Measurements from ENCODE around the gene GRM3. TPM values are rescaled to one million over a fixed set of nuclear protein-coding genes. Genes with fewer than 3 reads are reported as not detected.

The GRM3 gene
- total RNA-seq, 2 experiments from 2014 or later, result not detected

DNA sequence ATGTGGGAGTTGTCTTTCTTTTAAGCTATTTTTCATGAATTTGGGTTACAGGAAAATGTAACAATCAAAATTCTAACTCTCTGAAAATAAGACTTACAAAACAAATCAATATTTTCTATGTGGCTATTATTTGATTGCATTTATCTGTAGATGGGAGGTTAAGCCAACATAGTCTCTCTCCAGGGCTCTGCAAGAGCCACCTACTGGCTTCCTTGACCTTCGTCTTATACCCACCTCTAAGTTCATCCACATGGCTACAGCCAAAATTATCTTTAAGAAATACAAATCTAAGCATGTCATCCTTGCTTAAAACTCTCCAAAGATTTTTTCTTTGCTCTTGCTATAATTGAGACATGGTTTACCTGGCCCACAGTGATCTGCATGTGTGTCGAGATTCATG is 14.2 kb downstream of the GRM3 start:
- Mint-ChIP-seq H3K9me3 (ENCODE audit: insufficient read depth) (no peaks in the 10 kb centered on the region), H3K4me3 (no peak overlapping the region), H3K36me3 (ENCODE audit: low read depth) (no peaks in the 10 kb centered on the region), H3K27me3 (ENCODE audit: low read depth) (no peaks in the 10 kb centered on the region), H3K4me1 (ENCODE audit: low read depth) (no peaks in the 10 kb centered on the region), H3K27ac (no peak overlapping the region)
- CTCF ChIA-PET, result no interaction called here
- ATAC-seq, result no peak
- POLR2A ChIA-PET, result no interaction called here
- DNase-seq, result no peak

DNA sequence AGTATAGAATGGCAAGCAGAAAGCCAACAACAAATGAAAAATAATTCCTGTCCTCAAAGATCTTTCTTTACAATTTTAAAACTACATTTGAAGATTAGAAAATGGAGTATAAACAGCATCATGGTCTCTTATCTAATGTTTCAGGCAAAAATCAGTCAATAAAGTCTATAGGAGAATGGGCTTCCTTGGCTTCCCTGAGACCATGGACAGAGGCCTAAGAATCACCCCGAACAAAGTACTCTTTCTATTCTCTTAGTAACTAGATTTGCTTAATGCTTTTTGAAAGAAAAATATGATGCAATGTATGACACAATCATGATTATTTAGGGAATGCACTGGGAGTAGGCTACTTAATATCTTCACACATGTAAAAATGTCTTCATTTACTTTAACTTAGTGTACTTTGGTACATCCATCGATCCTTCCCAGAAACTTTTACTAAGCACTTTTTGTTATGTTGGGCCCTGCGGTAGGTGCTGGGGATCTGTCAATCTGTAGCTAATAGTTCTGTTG is 17.3 kb downstream of the GRM3 start:
- Mint-ChIP-seq H3K9me3 (ENCODE audit: insufficient read depth) (no peaks in the 10 kb centered on the region), H3K27me3 (ENCODE audit: low read depth) (no peaks in the 10 kb centered on the region), H3K4me3 (no peak overlapping the region), H3K27ac (no peak overlapping the region), H3K36me3 (ENCODE audit: low read depth) (no peaks in the 10 kb centered on the region), H3K4me1 (ENCODE audit: low read depth) (no peaks in the 10 kb centered on the region)
- DNase-seq (no peak), ATAC-seq (no peak)
- ChIA-PET CTCF (no interaction called here), POLR2A (no interaction called here)

DNA sequence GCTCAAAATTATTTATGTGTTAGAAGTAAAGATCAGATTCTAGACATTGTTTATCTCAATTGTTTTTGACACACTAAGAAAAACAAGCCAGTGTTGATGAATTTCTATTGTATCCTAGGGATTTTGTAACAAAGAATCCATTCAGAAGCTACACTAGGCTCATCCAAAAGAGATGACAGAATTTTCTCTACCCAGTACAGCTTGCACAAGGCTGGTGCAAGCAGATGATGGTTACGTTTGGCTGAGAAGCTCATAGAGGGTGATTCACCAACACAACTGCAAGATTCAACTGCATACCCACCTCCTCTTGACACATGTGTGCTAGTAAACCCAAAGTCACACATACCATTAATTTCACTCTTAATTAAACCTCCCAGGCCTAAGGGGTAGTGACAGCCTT is 20.8 kb downstream of the GRM3 start:
- ChIA-PET POLR2A (no interaction called here), CTCF (no interaction called here)
- DNase-seq, result no peak
- Mint-ChIP-seq H3K4me3 (no peak overlapping the region), H3K36me3 (ENCODE audit: low read depth) (no peaks in the 10 kb centered on the region), H3K27me3 (ENCODE audit: low read depth) (no peaks in the 10 kb centered on the region), H3K9me3 (ENCODE audit: insufficient read depth) (no peaks in the 10 kb centered on the region), H3K27ac (no peak overlapping the region), H3K4me1 (ENCODE audit: low read depth) (no peaks in the 10 kb centered on the region)
- no peak for ATAC-seq

DNA sequence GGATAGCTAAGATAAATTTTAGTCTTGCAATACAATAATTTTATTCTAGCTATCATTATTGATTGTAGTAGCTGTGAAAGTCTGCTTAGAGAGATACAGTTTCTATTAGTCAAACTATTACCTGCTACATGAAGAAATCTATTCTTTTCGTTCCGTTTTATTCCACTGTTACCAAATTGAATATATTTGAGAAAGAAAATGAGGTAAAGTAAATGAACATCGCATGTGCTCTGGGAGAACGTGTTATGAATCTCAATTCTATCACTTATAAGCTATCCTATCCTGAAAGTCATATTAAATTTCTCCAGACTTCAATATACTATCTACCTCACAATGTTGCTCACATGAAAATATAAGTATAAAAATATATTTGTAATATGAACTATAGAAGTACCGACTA is 21.3 kb downstream of the GRM3 start:
- no peaks in the 10 kb centered on the region for H3K36me3 Mint-ChIP-seq (ENCODE audit: low read depth)
- CTCF ChIA-PET, result no interaction called here
- H3K4me3 Mint-ChIP-seq, result no peak overlapping the region
- no peak overlapping the region for H3K27ac Mint-ChIP-seq
- POLR2A ChIA-PET, result no interaction called here
- ATAC-seq (no peak), DNase-seq (no peak)
- H3K9me3 Mint-ChIP-seq (ENCODE audit: insufficient read depth), result no peaks in the 10 kb centered on the region
- no peaks in the 10 kb centered on the region for H3K27me3 Mint-ChIP-seq (ENCODE audit: low read depth)
- no peaks in the 10 kb centered on the region for H3K4me1 Mint-ChIP-seq (ENCODE audit: low read depth)

DNA sequence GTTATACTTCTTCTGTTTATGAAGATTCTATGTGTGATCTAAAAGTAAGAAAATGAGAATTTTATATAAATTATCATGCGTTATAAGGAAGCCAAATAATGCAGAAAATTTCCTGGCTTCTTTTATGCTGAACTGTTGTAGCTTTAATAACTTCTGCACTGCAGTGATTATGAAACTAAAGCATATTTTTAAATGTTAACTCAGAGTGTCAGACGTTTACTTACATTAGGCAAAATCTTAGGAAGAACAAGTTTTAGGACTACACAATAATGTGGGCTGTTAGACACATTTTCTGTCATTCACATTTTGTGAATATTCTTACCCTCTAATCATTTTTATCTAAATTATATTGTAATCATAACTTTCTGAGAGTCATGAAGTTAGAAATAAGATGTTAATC is 22.0 kb downstream of the GRM3 start:
- no peaks in the 10 kb centered on the region for H3K27me3 Mint-ChIP-seq (ENCODE audit: low read depth)
- H3K27ac Mint-ChIP-seq, result no peak overlapping the region
- ATAC-seq, result no peak
- H3K4me3 Mint-ChIP-seq, result no peak overlapping the region
- H3K4me1 Mint-ChIP-seq (ENCODE audit: low read depth), result no peaks in the 10 kb centered on the region
- H3K9me3 Mint-ChIP-seq (ENCODE audit: insufficient read depth), result no peaks in the 10 kb centered on the region
- DNase-seq, result no peak
- ChIA-PET CTCF (no interaction called here), POLR2A (no interaction called here)
- H3K36me3 Mint-ChIP-seq (ENCODE audit: low read depth), result no peaks in the 10 kb centered on the region

DNA sequence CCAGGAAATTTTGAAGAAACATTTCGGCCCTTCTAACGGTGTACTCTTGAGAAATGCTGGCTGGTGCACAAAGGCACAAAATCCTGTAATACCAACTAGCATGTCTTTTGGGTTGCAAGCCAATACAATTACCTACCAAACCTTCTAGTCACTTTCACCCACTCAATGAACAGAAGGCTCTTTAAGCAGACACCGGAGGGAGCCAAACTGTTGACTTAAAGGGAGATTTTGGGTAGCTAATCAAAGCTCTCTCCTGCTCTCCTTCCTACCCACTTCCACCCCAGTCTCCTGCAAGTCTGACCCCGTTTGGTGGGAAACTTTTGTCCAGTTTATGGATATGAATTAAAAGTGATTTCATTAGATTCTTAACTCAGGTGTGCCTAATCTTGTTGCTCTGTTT is 24.0 kb downstream of the GRM3 start:
- ATAC-seq (no peak), DNase-seq (no peak)
- no peaks in the 10 kb centered on the region for H3K9me3 Mint-ChIP-seq (ENCODE audit: insufficient read depth)
- ChIA-PET CTCF (no interaction called here), POLR2A (no interaction called here)
- no peaks in the 10 kb centered on the region for H3K27me3 Mint-ChIP-seq (ENCODE audit: low read depth)
- H3K36me3 Mint-ChIP-seq (ENCODE audit: low read depth), result no peaks in the 10 kb centered on the region
- H3K4me3 Mint-ChIP-seq, result no peak overlapping the region
- no peak overlapping the region for H3K27ac Mint-ChIP-seq
- no peaks in the 10 kb centered on the region for H3K4me1 Mint-ChIP-seq (ENCODE audit: low read depth)

DNA sequence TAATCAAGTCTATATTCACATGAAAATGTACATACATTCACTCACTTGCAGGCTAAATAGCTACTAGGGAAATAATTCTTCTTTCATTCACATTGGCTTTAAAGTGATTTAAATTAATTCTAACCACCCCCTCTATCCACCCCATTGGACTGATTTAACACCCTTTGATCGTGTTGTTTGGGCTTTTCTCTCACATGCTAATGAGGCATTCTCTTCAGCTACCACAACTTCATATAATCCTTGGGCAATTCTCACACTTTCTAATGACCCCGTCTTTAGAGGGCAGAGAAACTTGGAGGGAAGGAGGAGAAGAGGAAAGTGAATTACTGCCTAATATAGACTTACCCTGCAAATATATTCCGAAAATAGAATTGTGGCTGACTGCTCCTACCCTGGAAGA is 24.6 kb downstream of the GRM3 start:
- ChIA-PET POLR2A (no interaction called here), CTCF (interaction anchor here (1.1 kb wide), 1 partner anchor 237 kb away, joined by 3 read pairs; no protein-coding TSS in a partner anchor)
- no peak for DNase-seq
- Mint-ChIP-seq H3K36me3 (ENCODE audit: low read depth) (no peaks in the 10 kb centered on the region), H3K27ac (no peak overlapping the region), H3K4me1 (ENCODE audit: low read depth) (no peaks in the 10 kb centered on the region), H3K4me3 (no peak overlapping the region), H3K27me3 (ENCODE audit: low read depth) (no peaks in the 10 kb centered on the region), H3K9me3 (ENCODE audit: insufficient read depth) (no peaks in the 10 kb centered on the region)
- no peak for ATAC-seq

DNA sequence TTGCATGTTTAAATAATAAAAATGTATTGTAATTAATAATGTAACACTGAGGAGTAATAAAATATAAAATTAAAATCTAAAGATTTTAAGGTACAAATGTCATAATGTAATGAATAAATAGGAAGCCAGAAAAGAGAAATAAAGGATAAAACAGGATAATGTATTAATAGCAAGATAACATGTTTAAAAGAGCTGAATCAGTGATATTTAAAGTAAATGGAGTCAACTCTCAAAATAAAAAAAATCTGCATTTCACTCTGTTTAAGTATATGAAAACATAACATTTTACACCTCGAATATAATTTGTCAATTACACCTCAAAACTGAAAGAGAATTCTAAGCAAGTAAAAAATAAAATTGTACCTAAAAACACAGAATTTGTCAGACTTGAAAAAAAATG is 44.1 kb downstream of the GRM3 start:
- no peak for DNase-seq
- H3K4me1 Mint-ChIP-seq (ENCODE audit: low read depth), result no peaks in the 10 kb centered on the region
- H3K27me3 Mint-ChIP-seq (ENCODE audit: low read depth), result no peaks in the 10 kb centered on the region
- CTCF ChIA-PET, result no interaction called here
- no peak overlapping the region for H3K4me3 Mint-ChIP-seq
- no peak for ATAC-seq
- POLR2A ChIA-PET, result no interaction called here
- no peaks in the 10 kb centered on the region for H3K36me3 Mint-ChIP-seq (ENCODE audit: low read depth)
- H3K9me3 Mint-ChIP-seq (ENCODE audit: insufficient read depth), result no peaks in the 10 kb centered on the region
- H3K27ac Mint-ChIP-seq, result no peak overlapping the region

DNA sequence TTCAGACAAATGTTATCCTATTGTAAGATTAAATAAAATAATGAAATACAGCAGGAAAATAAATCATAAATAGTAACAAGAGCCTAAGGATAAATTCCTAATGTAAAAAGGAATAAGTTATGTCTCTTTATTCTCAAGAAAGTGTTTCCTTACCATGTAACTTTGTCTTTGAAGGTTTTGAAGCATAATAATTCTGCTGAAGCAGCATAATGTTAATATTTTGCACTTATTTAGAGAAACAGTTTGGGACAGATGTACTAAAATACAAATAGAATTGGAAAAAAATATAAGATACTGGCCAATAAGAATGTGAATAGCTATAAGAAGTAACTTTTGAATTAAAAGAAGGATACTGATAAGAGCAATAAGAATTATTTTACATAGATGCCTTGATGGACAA is 45.7 kb downstream of the GRM3 start:
- H3K4me3 Mint-ChIP-seq, result no peak overlapping the region
- ChIA-PET CTCF (no interaction called here), POLR2A (no interaction called here)
- H3K27ac Mint-ChIP-seq, result no peak overlapping the region
- H3K9me3 Mint-ChIP-seq (ENCODE audit: insufficient read depth), result no peaks in the 10 kb centered on the region
- no peaks in the 10 kb centered on the region for H3K36me3 Mint-ChIP-seq (ENCODE audit: low read depth)
- ATAC-seq (no peak), DNase-seq (no peak)
- H3K27me3 Mint-ChIP-seq (ENCODE audit: low read depth), result no peaks in the 10 kb centered on the region
- no peaks in the 10 kb centered on the region for H3K4me1 Mint-ChIP-seq (ENCODE audit: low read depth)

DNA sequence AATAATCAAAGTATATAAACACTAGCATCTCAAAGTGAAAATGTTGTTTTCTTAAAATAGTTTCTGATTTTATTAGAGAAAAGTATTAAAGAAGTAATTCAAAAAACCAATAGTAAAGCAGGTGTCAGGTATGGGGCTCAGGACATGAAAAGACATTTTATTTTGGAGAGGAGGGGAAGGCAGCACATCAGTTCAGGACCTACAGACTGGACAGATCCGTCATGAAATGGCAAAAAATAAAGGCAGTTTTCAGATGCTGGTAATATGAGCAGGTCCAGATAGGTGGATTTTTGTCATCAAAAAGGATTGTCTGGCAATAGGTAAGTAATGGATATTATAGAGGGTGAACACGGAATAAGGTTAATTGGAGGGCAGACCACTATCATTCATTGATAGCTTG is 49.0 kb downstream of the GRM3 start:
- Mint-ChIP-seq H3K4me3 (no peak overlapping the region), H3K9me3 (ENCODE audit: insufficient read depth) (no peaks in the 10 kb centered on the region), H3K27me3 (ENCODE audit: low read depth) (no peaks in the 10 kb centered on the region), H3K36me3 (ENCODE audit: low read depth) (no peaks in the 10 kb centered on the region), H3K27ac (no peak overlapping the region), H3K4me1 (ENCODE audit: low read depth) (no peaks in the 10 kb centered on the region)
- no peak for ATAC-seq
- CTCF ChIA-PET, result no interaction called here
- POLR2A ChIA-PET, result no interaction called here
- DNase-seq, result no peak

DNA sequence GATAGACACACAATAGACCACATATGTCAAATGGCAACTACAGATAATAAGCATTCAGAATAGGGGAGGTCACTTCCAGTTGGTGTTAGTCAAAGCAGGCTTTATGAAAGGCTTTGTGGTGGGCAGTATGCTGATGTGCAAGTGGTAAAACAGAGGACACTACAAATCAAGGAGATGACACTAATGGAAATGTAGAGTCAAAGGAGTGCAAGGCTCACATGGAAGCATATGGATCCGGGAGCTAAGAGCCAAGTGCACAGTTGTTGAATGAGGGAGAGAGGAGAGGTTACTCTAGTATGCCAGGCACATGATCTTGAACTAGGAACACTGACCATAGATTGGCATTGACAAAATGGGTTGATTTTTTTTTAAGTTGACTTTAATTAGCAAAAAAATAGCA is 62.7 kb downstream of the GRM3 start:
- H3K9me3 Mint-ChIP-seq (ENCODE audit: insufficient read depth), result no peaks in the 10 kb centered on the region
- ChIA-PET CTCF (no interaction called here), POLR2A (no interaction called here)
- no peaks in the 10 kb centered on the region for H3K27me3 Mint-ChIP-seq (ENCODE audit: low read depth)
- no peak for DNase-seq
- no peak for ATAC-seq
- no peak overlapping the region for H3K27ac Mint-ChIP-seq
- H3K4me1 Mint-ChIP-seq (ENCODE audit: low read depth), result no peaks in the 10 kb centered on the region
- no peak overlapping the region for H3K4me3 Mint-ChIP-seq
- H3K36me3 Mint-ChIP-seq (ENCODE audit: low read depth), result no peaks in the 10 kb centered on the region

DNA sequence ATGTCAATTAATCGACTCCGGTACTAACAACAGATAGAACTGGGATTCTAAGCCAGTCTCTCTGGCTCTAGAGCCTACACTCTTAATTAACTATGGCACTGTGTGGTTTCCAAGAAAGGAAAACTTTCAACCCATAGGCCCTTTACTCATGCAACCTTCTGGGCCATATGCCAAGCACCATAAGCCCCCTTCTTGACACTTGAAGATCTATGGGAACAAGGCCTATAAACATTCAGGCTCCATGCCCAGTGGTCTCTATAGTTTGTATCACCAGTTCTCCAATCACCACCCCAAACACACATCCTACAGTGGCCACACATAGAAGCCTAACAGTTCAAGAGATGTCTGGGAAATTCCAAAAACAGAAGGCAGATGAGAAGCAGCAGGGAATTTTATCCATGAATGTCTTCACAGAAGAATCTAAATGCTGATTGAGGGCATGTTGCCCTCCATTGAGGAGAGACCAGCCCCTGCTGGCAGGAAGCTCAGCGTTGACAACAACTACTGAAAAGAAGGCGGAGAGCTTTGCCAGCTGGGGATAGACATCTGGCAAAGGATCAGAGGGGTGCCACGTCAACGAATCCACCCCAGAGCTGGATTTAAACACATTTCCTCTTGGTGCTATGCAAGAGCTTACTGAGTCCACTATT is 64.4 kb downstream of the GRM3 start:
- no peak for DNase-seq
- Mint-ChIP-seq H3K27ac (no peak overlapping the region), H3K9me3 (ENCODE audit: insufficient read depth) (no peaks in the 10 kb centered on the region), H3K27me3 (ENCODE audit: low read depth) (no peaks in the 10 kb centered on the region), H3K4me1 (ENCODE audit: low read depth) (no peaks in the 10 kb centered on the region), H3K4me3 (no peak overlapping the region), H3K36me3 (ENCODE audit: low read depth) (no peaks in the 10 kb centered on the region)
- POLR2A ChIA-PET, result no interaction called here
- CTCF ChIA-PET, result no interaction called here
- ATAC-seq, result no peak

DNA sequence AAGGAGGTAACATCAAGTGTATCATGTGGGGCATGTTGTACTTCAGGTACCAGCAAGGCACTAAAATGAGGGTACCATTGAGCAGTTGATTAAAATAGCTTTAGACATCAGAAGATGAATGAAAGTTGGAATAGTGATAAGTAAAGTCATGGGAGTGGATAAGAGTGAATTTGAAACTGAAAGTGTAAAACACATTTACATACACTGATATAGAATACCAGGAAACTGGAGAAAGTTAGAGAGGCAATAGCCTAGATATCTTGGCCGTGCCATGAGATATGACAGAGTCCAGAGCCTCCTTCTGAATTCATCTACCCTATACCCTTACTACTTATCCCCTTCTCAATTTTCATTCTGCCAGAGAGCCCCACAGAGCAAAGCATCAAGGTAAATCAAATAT is 76.6 kb downstream of the GRM3 start:
- ChIA-PET CTCF (no interaction called here), POLR2A (no interaction called here)
- H3K9me3 Mint-ChIP-seq (ENCODE audit: insufficient read depth), result no peaks in the 10 kb centered on the region
- no peaks in the 10 kb centered on the region for H3K36me3 Mint-ChIP-seq (ENCODE audit: low read depth)
- DNase-seq (no peak), ATAC-seq (no peak)
- H3K4me3 Mint-ChIP-seq, result no peak overlapping the region
- no peak overlapping the region for H3K27ac Mint-ChIP-seq
- H3K27me3 Mint-ChIP-seq (ENCODE audit: low read depth), result no peaks in the 10 kb centered on the region
- no peaks in the 10 kb centered on the region for H3K4me1 Mint-ChIP-seq (ENCODE audit: low read depth)

All from activated CD8-positive, alpha-beta T cell treated with anti-CD3 and anti-CD28 coated beads, Interleukin-2, amount 10 ng/mL, durations not matched to agents 7 days and 5 days (primary cell).